HFFc6 (cell line): ENCODE results near the gene KIAA1217. TPM values are rescaled to one million over a fixed set of nuclear protein-coding genes. Genes with fewer than 3 reads are reported as not detected.

Experiments used
- DNase-seq: peaks from one replicate; pipeline ENCODE4 v3.0.0-alpha.2; 2018
- H3K27ac Mint-ChIP-seq: 2 replicates; pipeline ENCODE4 v1.8.0; 2020; ENCODE audit warnings: mild to moderate bottlenecking, mixed read lengths
- H3K27me3 Mint-ChIP-seq: 2 replicates; pipeline ENCODE4 v1.8.0; 2021; ENCODE audit warnings: mild to moderate bottlenecking, moderate library complexity, mixed read lengths; ENCODE audit not compliant: insufficient read depth
- H3K36me3 Mint-ChIP-seq: 2 replicates; pipeline ENCODE4 v1.8.0; 2021; ENCODE audit warnings: low read depth, mixed read lengths
- H3K4me1 Mint-ChIP-seq: 2 replicates; pipeline ENCODE4 v1.8.0; 2020; ENCODE audit warnings: low read depth, mixed read lengths
- H3K4me3 Mint-ChIP-seq: 2 replicates; pipeline ENCODE4 v1.8.0; 2020; ENCODE audit warnings: mild to moderate bottlenecking, moderate library complexity, mixed read lengths
- H3K9me3 Mint-ChIP-seq: 2 replicates; pipeline ENCODE4 v1.8.0; 2020; ENCODE audit warnings: mild to moderate bottlenecking, mixed read lengths
- total RNA-seq, 6 experiments: library from RNA; stranded (reverse); fragmentation: NEBNext Ultra II Directional; extraction: Animal tissue kit (Norgen Biotek cat#: 25700); gene quantifications; 2 replicates in 1 of 6; 3 replicates in 5 of 6; pipeline ENCODE4 v1.2.3, GENCODE V29; 2021
- TF ChIP-seq, protein P1 (sequence below): fragments of 200-600 bp; sonication (generic); IDR thresholded peaks from 2 replicates; pipeline ENCODE4 v1.5.0; 2021; ENCODE audit warnings: antibody characterized with exemption, mild to moderate bottlenecking

The KIAA1217 gene
- total RNA-seq, 6 experiments from 2014 or later = 1.3 to 2.1 (median 2.0) TPM

DNA sequence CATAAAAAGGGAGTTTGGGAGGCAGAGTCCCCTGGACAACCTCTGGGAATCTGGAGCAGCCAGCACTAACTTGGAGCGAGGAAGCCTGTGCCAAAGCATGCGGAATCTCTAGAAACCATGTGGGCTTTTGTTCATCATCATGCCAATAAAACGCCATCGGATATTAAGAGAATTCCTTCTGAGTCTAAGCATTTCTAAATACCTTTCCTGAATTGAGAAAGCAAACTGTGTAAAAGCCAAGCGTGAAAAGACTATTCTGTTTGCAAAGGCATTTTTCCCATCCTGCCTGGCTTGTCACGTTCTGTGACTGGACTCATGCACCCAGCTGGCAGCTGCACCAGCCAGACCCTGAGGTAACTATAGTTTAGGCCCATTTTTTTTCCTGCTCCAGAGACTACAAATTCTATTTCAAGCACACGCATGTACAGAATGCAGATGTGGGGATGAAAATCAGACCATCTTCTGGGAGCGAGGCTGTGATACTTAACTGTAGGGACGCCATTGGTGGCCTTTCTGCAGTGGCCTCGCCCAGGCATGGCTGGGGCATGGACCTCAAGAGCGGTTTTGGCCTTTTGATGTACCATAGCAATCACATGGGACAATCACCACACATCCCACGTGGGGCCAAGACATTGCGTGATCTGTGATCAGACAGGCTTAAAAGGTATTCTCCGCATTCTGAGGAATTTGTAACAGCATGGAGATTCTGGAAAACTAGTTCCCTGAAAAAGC is 218.9 kb downstream of the KIAA1217 start:
- no peaks in the 10 kb centered on the region for H3K36me3 Mint-ChIP-seq
- 0 out of 2 replicates have a peak overlapping the region, but pooled peaks have one; percentile 6 for H3K27ac Mint-ChIP-seq
- peaks cover 13% of the 10 kb centered on the region for H3K27me3 Mint-ChIP-seq
- DNase-seq = no peak
- H3K9me3 Mint-ChIP-seq = no peaks in the 10 kb centered on the region
- TF ChIP-seq, protein P1, sequence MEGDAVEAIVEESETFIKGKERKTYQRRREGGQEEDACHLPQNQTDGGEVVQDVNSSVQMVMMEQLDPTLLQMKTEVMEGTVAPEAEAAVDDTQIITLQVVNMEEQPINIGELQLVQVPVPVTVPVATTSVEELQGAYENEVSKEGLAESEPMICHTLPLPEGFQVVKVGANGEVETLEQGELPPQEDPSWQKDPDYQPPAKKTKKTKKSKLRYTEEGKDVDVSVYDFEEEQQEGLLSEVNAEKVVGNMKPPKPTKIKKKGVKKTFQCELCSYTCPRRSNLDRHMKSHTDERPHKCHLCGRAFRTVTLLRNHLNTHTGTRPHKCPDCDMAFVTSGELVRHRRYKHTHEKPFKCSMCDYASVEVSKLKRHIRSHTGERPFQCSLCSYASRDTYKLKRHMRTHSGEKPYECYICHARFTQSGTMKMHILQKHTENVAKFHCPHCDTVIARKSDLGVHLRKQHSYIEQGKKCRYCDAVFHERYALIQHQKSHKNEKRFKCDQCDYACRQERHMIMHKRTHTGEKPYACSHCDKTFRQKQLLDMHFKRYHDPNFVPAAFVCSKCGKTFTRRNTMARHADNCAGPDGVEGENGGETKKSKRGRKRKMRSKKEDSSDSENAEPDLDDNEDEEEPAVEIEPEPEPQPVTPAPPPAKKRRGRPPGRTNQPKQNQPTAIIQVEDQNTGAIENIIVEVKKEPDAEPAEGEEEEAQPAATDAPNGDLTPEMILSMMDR = no peak
- H3K4me1 Mint-ChIP-seq = peaks cover 20% of the 10 kb centered on the region
- H3K4me3 Mint-ChIP-seq = no peak overlapping the region

DNA sequence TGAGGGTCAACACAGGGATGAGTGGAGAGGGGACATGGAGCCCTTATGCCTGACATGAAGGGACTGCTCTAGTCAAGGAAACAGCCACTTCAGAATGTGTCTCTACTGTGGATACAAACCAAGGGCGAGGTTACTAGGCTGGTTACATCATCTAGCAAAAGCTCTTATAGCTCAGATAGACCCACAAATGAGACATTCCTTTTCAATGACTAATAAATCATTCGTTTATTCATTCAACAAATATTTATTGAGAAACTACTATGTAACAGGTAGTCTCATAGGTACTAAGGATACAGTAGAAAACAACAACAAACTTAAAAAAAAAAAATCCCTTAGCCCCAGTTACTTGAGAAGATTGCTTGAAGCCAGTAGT is 219.5 kb downstream of the KIAA1217 start:
- Mint-ChIP-seq H3K27ac (0 out of 2 replicates have a peak overlapping the region, but pooled peaks have one; percentile 6), H3K4me1 (peaks cover 25% of the 10 kb centered on the region), H3K9me3 (no peaks in the 10 kb centered on the region), H3K4me3 (no peak overlapping the region), H3K36me3 (no peaks in the 10 kb centered on the region), H3K27me3 (peaks cover 12% of the 10 kb centered on the region; the same call in 1 of the 2 replicates)
- TF ChIP-seq, protein P1 = no peak
- DNase-seq = peak; percentile 65

DNA sequence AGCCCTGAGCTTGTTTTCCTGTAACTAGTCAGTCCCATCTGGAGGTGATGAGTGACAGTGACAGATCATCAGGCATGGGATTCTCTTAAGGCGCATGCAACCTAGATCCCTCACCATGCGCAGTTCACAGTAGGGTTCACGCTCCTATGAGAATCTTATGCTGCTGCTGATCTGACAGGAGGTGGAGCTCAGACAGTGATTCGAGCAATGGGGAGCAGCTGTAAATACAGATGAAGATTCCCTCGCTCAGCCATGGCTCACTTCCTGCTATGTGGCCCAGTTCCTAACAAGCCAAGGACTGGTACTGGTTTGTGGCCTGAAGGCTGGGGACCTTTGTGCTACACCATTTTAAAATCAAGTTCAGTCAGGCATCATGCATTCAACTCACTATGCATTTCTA is 221.7 kb downstream of the KIAA1217 start:
- H3K36me3 Mint-ChIP-seq = no peaks in the 10 kb centered on the region
- no peak overlapping the region for H3K4me3 Mint-ChIP-seq
- H3K4me1 Mint-ChIP-seq = peaks cover 38% of the 10 kb centered on the region
- H3K27ac Mint-ChIP-seq = no peak overlapping the region
- TF ChIP-seq, protein P1 = no peak
- no peaks in the 10 kb centered on the region for H3K9me3 Mint-ChIP-seq
- H3K27me3 Mint-ChIP-seq = peaks cover 6% of the 10 kb centered on the region; the same call in 1 of the 2 replicates
- no peak for DNase-seq

DNA sequence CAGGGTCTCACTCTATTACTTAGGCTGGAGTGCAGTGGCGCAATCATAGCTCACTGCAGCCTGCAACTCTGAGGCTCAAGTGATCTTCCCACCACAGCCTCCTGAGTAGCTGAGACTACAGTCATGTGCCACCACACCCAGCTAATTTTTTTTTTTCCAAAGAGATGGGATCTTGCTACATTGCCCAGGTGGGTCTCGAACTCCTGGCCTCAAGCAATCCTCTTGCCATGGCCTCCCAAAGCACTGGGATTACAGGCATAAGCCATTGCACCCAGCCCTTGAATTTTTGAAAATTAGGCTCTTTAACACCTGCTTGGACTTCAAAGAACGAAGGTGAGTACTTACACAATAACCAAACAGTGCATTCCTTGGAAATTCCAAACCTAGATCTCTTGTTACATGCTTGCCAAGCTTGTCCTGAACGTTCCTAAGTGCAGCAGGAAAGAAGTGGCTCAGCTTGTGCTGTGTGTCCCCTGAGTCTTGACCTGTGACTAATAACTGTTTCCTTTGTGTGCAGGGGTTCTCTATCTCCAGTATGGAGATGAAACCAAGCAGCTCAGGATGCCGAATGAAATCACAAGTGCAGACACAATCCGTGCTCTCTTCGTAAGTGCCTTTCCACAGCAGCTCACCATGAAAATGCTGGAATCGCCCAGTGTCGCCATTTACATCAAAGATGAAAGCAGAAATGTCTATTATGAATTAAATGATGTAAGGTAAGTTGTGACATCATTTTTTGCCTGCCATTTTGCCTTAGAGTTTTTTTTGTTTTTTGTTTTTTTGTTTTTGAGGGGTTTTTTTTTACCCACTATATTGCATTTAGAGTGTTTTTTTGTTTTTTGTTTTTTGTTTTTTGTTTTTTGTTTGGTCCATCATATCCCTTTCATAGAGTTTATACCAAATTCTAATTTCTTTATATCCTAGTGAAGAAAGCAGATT is 223.8 kb downstream of the KIAA1217 start:
- Mint-ChIP-seq H3K36me3 (no peaks in the 10 kb centered on the region), H3K27me3 (peaks cover 2% of the 10 kb centered on the region; the same call in 1 of the 2 replicates), H3K4me3 (no peak overlapping the region), H3K9me3 (no peaks in the 10 kb centered on the region), H3K27ac (no peak overlapping the region), H3K4me1 (peaks cover 39% of the 10 kb centered on the region)
- DNase-seq = no peak
- TF ChIP-seq, protein P1 = no peak

DNA sequence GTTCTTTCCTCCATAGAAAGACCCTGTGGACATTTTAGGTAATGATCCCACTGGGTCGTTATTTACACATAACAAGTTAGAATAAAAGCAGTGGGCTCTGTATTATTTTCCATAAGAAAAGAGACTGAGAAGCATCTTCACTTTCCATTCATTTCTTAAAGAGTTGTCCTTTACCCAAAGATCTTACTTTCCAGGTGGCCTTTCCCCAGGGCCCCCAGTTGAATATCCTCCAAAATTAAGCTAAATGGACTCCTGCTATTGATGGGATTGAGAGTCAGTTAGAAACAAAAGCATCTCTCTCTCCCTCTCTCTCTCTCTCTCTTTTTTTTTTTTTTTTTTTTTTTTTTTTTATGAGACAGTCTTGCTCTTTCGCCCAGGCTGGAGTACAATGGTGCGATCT is 224.8 kb downstream of the KIAA1217 start:
- Mint-ChIP-seq H3K36me3 (no peaks in the 10 kb centered on the region), H3K9me3 (no peaks in the 10 kb centered on the region), H3K4me1 (peaks cover 36% of the 10 kb centered on the region), H3K27ac (no peak overlapping the region), H3K4me3 (no peak overlapping the region), H3K27me3 (no peaks in the 10 kb centered on the region; the same call in 1 of the 2 replicates)
- TF ChIP-seq, protein P1 = no peak
- DNase-seq = no peak
